Panc1 (cell line): ENCODE results near the gene DAB1. TPM values are rescaled to one million over a fixed set of nuclear protein-coding genes. Genes with fewer than 3 reads are reported as not detected.

Experiments
- ATAC-seq: fragments of 200-7000 bp; cut with Tn5 transposase; 2 replicates; pipeline ENCODE4 v1.9.1; 2020; ENCODE audit warnings: mild to moderate bottlenecking, moderate library complexity
- BruUV-seq: library from RNA; stranded (reverse); fragments of 400-500 nt; replicated peaks from 2 replicates; lab custom pipeline; 2021; lab: Mats Ljungman, UMichigan
- CTCF ChIA-PET: fragments of 300-600 bp; sonication (Branson Sonifier 250); formaldehyde crosslinking; loops from one replicate; lab custom pipeline; 2022; ENCODE audit warnings: antibody characterized with exemption; lab: Charles Lee
- POLR2A ChIA-PET: fragments of 300-600 bp; sonication (Branson Sonifier 250); formaldehyde crosslinking; loops from one replicate; lab custom pipeline; 2022; ENCODE audit warnings: antibody characterized with exemption; lab: Charles Lee
- DNase-seq: peaks from one replicate; pipeline ENCODE4 v3.0.0-alpha.2; 2010; ENCODE audit warnings: low read depth, low spot score
- H3K27ac ChIP-seq: 2 replicates; pipeline ENCODE4 v1.5.1; 2011; ENCODE audit warnings: mild to moderate bottlenecking, low read length, inconsistent platforms
- H3K27me3 ChIP-seq: fragments of 200-500 bp; sonication (Bioruptor generic); 2 replicates; pipeline ENCODE4 v1.6.0; 2014; ENCODE audit warnings: low read length, inconsistent platforms; ENCODE audit not compliant: control insufficient read depth, insufficient read depth
- H3K36me3 ChIP-seq: fragments of 200-500 bp; sonication (Bioruptor generic); 2 replicates; pipeline ENCODE4 v1.5.1; 2014; ENCODE audit warnings: inconsistent platforms, mild to moderate bottlenecking, low read length, moderate library complexity; ENCODE audit not compliant: control insufficient read depth, insufficient read depth
- H3K4me1 ChIP-seq: 2 replicates; pipeline ENCODE4 v1.5.1; 2011; ENCODE audit warnings: inconsistent platforms, mild to moderate bottlenecking, low read length, moderate library complexity; ENCODE audit not compliant: control insufficient read depth, insufficient read depth
- H3K4me3 ChIP-seq, 2 experiments: 2 replicates each; pipeline ENCODE4 v1.5.1; 2011 to 2012; ENCODE audit warnings: low read depth in 2 of 2, low read length in 2 of 2, mild to moderate bottlenecking in 2 of 2, inconsistent platforms in 1 of 2, moderate library complexity in 1 of 2
- H3K9me3 ChIP-seq: fragments of 200-500 bp; sonication (Bioruptor generic); 2 replicates; pipeline ENCODE4 v1.5.1; 2014; ENCODE audit warnings: low read depth, mild to moderate bottlenecking, inconsistent platforms, low read length, moderate library complexity; ENCODE audit not compliant: control insufficient read depth, insufficient read depth
- CTCF ChIP-seq: fragments of 450-650 bp; IDR thresholded peaks from 2 replicates; pipeline ENCODE4 v1.5.1; 2017; ENCODE audit warnings: mild to moderate bottlenecking
- POLR2AphosphoS5 ChIP-seq: IDR thresholded peaks from 2 replicates; pipeline ENCODE4 v1.6.1; 2012; ENCODE audit warnings: mild to moderate bottlenecking, low read depth, low read length, moderate library complexity
- REST ChIP-seq, 2 experiments: IDR thresholded peaks; 2 replicates each; pipeline ENCODE4 v1.6.1; 2011 to 2012; ENCODE audit warnings: low read depth in 2 of 2, control low read depth in 1 of 2, low read length in 1 of 2, mild to moderate bottlenecking in 1 of 2, moderate library complexity in 1 of 2; ENCODE audit not compliant: insufficient read depth in 1 of 2
- SIN3A ChIP-seq: IDR thresholded peaks from 2 replicates; pipeline ENCODE4 v1.6.1; 2012; ENCODE audit warnings: low read depth, mild to moderate bottlenecking, low read length, moderate library complexity, borderline replicate concordance; ENCODE audit not compliant: insufficient read depth
- TCF7L2 ChIP-seq: IDR thresholded peaks from 2 replicates; pipeline ENCODE4 v1.6.1; 2011; ENCODE audit warnings: mild to moderate bottlenecking, low read depth, low read length, inconsistent platforms
- in situ Hi-C: cut with HindIII; loops from 2 replicates; pipeline ENCODE4 v1.10.0; 2016; ENCODE audit warnings: low sequenced_read_pairs, low pct_unique_long_range_greater_than_20kb
- intact Hi-C: fragments of 100-400 bp; cut with micrococcal nuclease; formaldehyde crosslinking; loops from one replicate; pipeline ENCODE4 v1.10.0; 2022; ENCODE audit not compliant: unreplicated experiment
- total RNA-seq: library from RNA; stranded (reverse); gene quantifications from one replicate; pipeline ENCODE4 v1.2.1, GENCODE V29; 2021; ENCODE audit not compliant: unreplicated experiment

Gene DAB1
- total RNA-seq, 1 experiment from 2014 or later: 0.05 TPM

- ATAC-seq: no peak
- TF ChIP-seq CTCF: no peak
- TF ChIP-seq SIN3A: no peak
- no peak for TF ChIP-seq REST (IDR thresholded peaks at IDR 0.05; ENCODE audit: insufficient read depth in 1 of 2, low read depth in 2 of 2, low read length in 1 of 2)
- TF ChIP-seq POLR2AphosphoS5: no peak
- no peak for TF ChIP-seq TCF7L2
- ChIA-PET POLR2A (interaction anchor here (0.6 kb wide), 1 partner anchor 91 kb away, joined by 3 read pairs; no protein-coding TSS in a partner anchor), CTCF (no interaction called here)
- BruUV-seq: no TSS peak
- Histone ChIP-seq H3K27me3 (0 out of 2 replicates have a peak, but pooled peaks cover 2% of the 10 kb centered on the region), H3K36me3 (no peaks in the 10 kb centered on the region), H3K4me1 (no peaks in the 10 kb centered on the region), H3K4me3 (no peak overlapping the region), H3K9me3 (no peaks in the 10 kb centered on the region), H3K27ac (no peak overlapping the region)
- DNase-seq: no peak
- in situ Hi-C loops (no loop called here), intact Hi-C loops (no loop called here)
Observed at GRCh38 chr1:56953386-56953785, 470.5 kb downstream of the DAB1 start.

- H3K27me3 ChIP-seq: 0 out of 2 replicates have a peak, but pooled peaks cover 2% of the 10 kb centered on the region
- in situ Hi-C loops: no loop called here
- ChIA-PET CTCF (no interaction called here), POLR2A (no interaction called here)
- no peak for TF ChIP-seq TCF7L2
- TF ChIP-seq CTCF: no peak
- TF ChIP-seq POLR2AphosphoS5: no peak
- no peak for TF ChIP-seq SIN3A
- no peak for TF ChIP-seq REST (IDR thresholded peaks at IDR 0.05; ENCODE audit: insufficient read depth in 1 of 2, low read depth in 2 of 2, low read length in 1 of 2)
- H3K27ac ChIP-seq: no peak overlapping the region
- H3K9me3 ChIP-seq: no peaks in the 10 kb centered on the region
- no peak overlapping the region for H3K4me3 ChIP-seq
- H3K4me1 ChIP-seq: no peaks in the 10 kb centered on the region
- ATAC-seq: no peak
- intact Hi-C loops: no loop called here
- DNase-seq: no peak
- no peaks in the 10 kb centered on the region for H3K36me3 ChIP-seq
- BruUV-seq: no TSS peak
Observed at GRCh38 chr1:56952501-56952900, 471.4 kb downstream of the DAB1 start.
